ENCODE data around the gene EFHB.

- TF ChIP-seq POLR2A (IDR thresholded peaks at IDR 0.05): no peak
- no peak for TF ChIP-seq CTCF (IDR thresholded peaks at IDR 0.05)
Measured at GRCh38 chr3:19950316-19950715, 16.3 kb upstream of the EFHB start.

Data from Peyer's patch (tissue), 4 donors.